ENCODE results near the gene DNAJC5. TPM values are rescaled to one million over a fixed set of nuclear protein-coding genes. Genes with fewer than 3 reads are reported as not detected.
A peak's percentile ranks its signal among the peaks of the same experiment; 100 is the strongest.

The DNAJC5 gene
- total and polyA plus RNA-seq, 9 donors: 11.1 to 32.8 (median 26.5) TPM

DNA sequence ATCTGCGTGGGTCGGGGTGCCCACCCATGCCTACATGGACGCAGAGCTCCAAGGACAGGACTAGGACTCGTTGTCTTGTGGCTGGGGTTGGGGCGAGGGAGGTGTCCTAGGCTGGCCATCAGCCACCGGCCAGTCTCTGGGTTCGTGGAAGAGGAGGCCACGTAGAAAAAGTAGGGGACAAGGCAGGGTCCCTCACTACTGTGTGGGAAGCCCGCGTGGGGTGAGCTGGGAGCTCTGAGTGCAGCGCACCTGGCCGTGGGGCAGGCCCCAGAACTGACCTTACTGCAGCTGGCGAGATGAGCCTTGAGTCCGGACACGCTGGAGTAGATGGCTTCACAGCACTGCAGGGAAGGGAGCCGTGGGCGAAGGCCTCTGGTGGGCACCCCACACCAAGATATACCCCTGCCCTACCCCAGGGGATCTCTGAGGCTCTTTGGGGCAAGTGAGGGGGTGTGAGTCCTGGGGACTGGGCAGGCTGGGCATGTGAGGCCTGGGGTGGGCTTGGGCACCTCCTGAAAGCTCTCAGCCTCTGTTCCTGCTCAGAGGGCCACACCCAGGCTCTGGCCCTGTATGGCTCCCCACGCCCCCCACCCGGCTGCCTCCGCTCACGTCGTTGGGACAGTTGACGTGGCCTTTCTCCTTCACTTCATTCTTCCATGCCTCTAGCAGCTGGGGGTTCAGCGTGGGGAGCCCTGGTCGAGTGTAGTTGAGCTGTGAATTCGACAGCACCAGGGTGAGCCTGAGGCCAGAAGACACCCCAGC lies 66.9 kb downstream of the DNAJC5 start:
- H3K27me3 ChIP-seq: no peaks in the 10 kb centered on the region
- 82 to 87% (median 83%) methylated on average over 26 of the region's 26 CpGs for WGBS, 3 donors
- no peak for DNase-seq
- TF ChIP-seq EP300 (IDR thresholded peaks at IDR 0.05) (no peak), POLR2A (IDR thresholded peaks at IDR 0.05) (no peak)
- intact Hi-C loops (cut with DNase I): no loop called here
- no peaks in the 10 kb centered on the region for H3K36me3 ChIP-seq
- no peak overlapping the region for H3K27ac ChIP-seq
- H3K4me1 ChIP-seq (ENCODE audit: insufficient read depth): peaks cover 5% of the 10 kb centered on the region
- H3K4me3 ChIP-seq: no peak overlapping the region
- H3K9me3 ChIP-seq: no peaks in the 10 kb centered on the region

DNA sequence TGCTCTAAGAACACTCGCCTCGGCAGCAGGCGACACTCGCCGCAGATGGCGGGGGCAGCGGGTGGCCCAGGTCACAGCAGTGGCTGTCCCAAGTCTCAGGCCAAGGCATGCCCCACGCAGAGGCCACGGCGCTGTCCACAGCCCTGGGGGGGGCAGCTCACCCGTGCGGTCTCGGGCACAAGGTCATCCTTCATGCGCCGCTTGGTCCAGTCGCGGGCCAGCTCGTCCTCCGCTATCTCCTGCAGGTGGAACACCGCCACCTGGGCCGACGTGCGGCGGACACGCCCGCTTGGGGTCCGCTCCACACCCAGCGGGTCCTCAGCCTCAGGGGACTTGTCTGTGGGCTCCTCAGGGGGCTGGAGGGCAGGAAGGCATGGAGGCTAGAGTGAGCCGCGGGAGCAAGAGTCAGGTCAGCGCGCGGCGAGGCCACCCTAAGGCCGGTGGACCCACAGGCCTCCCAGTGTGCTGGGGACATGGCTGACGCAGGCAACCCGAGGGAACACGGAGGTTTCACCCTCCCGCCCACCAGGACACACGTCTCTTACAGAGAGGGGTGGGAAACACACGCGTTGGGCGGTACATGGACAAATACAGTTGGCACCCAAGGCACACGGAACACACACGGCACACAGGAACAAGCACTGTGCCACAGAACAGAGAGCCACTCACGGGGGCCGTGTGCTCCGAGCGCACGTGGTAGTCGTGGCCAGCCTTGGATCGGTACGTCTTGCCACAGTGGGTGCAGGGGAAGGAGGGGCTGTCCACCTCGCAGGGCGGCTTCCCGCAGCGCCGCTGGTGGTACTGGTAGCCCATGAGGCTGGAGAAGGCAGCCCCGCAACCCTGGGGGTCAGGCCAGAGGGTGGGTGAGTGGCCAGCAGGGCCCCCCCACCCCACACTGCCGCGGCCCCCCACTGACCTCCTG lies 67.8 kb downstream of the DNAJC5 start:
- Histone ChIP-seq H3K27me3 (no peaks in the 10 kb centered on the region), H3K36me3 (no peaks in the 10 kb centered on the region), H3K4me1 (ENCODE audit: insufficient read depth) (peaks cover 2% of the 10 kb centered on the region), H3K4me3 (no peak overlapping the region), H3K9me3 (no peaks in the 10 kb centered on the region), H3K27ac (no peak overlapping the region)
- peak in 2 of 5 donors; percentile 23 to 36 for DNase-seq
- intact Hi-C loops (cut with DNase I): no loop called here
- 86 to 92% (median 88%) methylated on average over 53 to 61 of the region's 61 CpGs for WGBS, 3 donors
- no peak for TF ChIP-seq EP300 (IDR thresholded peaks at IDR 0.05)
- TF ChIP-seq, protein P1, sequence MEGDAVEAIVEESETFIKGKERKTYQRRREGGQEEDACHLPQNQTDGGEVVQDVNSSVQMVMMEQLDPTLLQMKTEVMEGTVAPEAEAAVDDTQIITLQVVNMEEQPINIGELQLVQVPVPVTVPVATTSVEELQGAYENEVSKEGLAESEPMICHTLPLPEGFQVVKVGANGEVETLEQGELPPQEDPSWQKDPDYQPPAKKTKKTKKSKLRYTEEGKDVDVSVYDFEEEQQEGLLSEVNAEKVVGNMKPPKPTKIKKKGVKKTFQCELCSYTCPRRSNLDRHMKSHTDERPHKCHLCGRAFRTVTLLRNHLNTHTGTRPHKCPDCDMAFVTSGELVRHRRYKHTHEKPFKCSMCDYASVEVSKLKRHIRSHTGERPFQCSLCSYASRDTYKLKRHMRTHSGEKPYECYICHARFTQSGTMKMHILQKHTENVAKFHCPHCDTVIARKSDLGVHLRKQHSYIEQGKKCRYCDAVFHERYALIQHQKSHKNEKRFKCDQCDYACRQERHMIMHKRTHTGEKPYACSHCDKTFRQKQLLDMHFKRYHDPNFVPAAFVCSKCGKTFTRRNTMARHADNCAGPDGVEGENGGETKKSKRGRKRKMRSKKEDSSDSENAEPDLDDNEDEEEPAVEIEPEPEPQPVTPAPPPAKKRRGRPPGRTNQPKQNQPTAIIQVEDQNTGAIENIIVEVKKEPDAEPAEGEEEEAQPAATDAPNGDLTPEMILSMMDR (IDR thresholded peaks at IDR 0.05): no peak
- no peak for TF ChIP-seq POLR2A (IDR thresholded peaks at IDR 0.05)

DNA sequence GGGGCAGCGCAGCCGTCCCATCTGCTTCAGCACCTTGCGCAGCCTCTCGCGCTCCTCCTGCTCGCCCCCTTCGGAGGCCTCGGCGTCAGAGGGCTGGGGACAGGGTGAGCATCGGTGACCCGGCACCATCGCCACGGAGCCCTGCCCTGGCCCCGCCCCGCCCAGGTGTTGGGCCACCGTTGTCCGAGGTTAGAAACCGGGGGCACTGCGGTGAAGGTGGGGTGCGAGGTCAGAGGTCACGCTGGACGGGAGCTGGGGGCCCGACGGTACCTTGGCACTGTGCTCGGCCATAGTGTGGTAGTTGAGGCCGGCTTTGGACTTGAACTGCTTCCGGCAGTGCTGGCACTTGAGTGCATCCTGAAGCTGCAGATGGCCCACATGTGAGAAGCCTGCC lies 68.4 kb downstream of the DNAJC5 start:
- 80 to 91% (median 85%) methylated on average over 23 to 27 of the region's 27 CpGs for WGBS, 3 donors
- TF ChIP-seq, protein P1 (IDR thresholded peaks at IDR 0.05): no peak
- TF ChIP-seq POLR2A (IDR thresholded peaks at IDR 0.05): no peak
- Histone ChIP-seq H3K4me3 (no peak overlapping the region), H3K36me3 (no peaks in the 10 kb centered on the region), H3K4me1 (ENCODE audit: insufficient read depth) (peaks cover 2% of the 10 kb centered on the region), H3K27ac (no peak overlapping the region), H3K27me3 (no peaks in the 10 kb centered on the region), H3K9me3 (no peaks in the 10 kb centered on the region)
- intact Hi-C loops (cut with DNase I): no loop called here
- peak in 2 of 5 donors; percentile 30 to 47 for DNase-seq

DNA sequence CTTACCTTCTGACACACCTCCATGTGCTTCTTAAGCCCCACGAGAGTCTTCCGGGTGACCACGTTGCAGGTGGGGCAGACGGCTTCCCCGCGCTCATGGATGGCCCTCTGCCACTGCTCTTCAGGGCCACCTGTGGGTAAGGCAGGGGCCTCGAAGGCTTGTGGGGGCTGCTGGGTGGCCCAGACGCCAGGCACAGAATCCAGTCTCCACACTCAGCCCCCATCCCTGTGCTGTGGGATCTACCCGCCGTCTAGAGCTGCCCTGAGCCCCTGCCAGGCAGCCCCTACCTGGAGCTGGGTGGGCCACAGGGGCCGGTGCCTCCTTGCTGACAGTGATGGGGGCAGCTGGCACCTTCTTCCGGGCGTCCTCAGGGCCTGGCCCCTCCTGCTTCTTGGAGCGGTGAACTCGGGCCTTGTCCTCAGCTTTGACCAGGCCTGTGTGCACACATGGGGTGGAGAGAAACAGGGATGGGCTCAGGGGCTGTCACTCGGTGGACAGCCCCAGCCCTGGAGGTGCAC lies 68.9 kb downstream of the DNAJC5 start:
- Histone ChIP-seq H3K4me1 (ENCODE audit: insufficient read depth) (peaks cover 6% of the 10 kb centered on the region), H3K9me3 (no peaks in the 10 kb centered on the region), H3K27me3 (no peaks in the 10 kb centered on the region), H3K27ac (no peak overlapping the region), H3K36me3 (no peaks in the 10 kb centered on the region), H3K4me3 (no peak overlapping the region)
- WGBS, 3 donors: 85 to 93% (median 87%) methylated on average over 16 of the region's 16 CpGs
- intact Hi-C loops (cut with DNase I): no loop called here
- TF ChIP-seq EP300 (IDR thresholded peaks at IDR 0.05) (no peak), POLR2A (IDR thresholded peaks at IDR 0.05) (no peak)
- TF ChIP-seq, protein P1 (IDR thresholded peaks at IDR 0.05): no peak
- peak in 2 of 5 donors; percentile 12 to 25 for DNase-seq

Data from ovary (tissue), 9 donors.